ENCODE measurements around the gene YPEL4.
A peak's percentile ranks its signal among the peaks of the same experiment; 100 is the strongest.

Gene YPEL4

GRCh38 chr11:57650739-57651090 lies 1.0 kb upstream of the YPEL4 start:
- DNase-seq (ENCODE audit: low read depth in 3 of 3), result no peak

GRCh38 chr11:57648801-57649735 lies 644 bp downstream of the YPEL4 start:
- DNase-seq (ENCODE audit: low read depth in 3 of 3), result no peak

GRCh38 chr11:57647960-57648800 lies 1.5 kb downstream of the YPEL4 start:
- no peak for DNase-seq (ENCODE audit: low read depth in 3 of 3)

- no peak for DNase-seq (ENCODE audit: low read depth in 3 of 3)
Observed at GRCh38 chr11:57647372-57647771, 2.3 kb downstream of the YPEL4 start.

GRCh38 chr11:57646799-57647303 lies 2.9 kb downstream of the YPEL4 start:
- DNase-seq (ENCODE audit: low read depth in 3 of 3), result no peak

- DNase-seq (ENCODE audit: low read depth in 3 of 3), result no peak
Observed at GRCh38 chr11:57646194-57646798, 3.4 kb downstream of the YPEL4 start.

- DNase-seq (ENCODE audit: low read depth in 3 of 3), result no peak
Observed at GRCh38 chr11:57645689-57646085, 4.0 kb downstream of the YPEL4 start.

- DNase-seq (ENCODE audit: low read depth in 3 of 3), result peak; percentile 65 to 86 (median 77)
Observed at GRCh38 chr11:57644748-57645688, 4.7 kb downstream of the YPEL4 start.

- DNase-seq (ENCODE audit: low read depth in 3 of 3), result no peak
Observed at GRCh38 chr11:57643802-57644201, 5.9 kb downstream of the YPEL4 start.

GRCh38 chr11:57641011-57641807 lies 8.5 kb downstream of the YPEL4 start:
- DNase-seq (ENCODE audit: low read depth in 3 of 3), result no peak

- no peak for DNase-seq (ENCODE audit: low read depth in 3 of 3)
Observed at GRCh38 chr11:57640068-57640800, 9.5 kb downstream of the YPEL4 start.

GRCh38 chr11:57639321-57640067 lies 10.2 kb downstream of the YPEL4 start:
- DNase-seq (ENCODE audit: low read depth in 3 of 3), result no peak

- no peak for DNase-seq (ENCODE audit: low read depth in 3 of 3)
Observed at GRCh38 chr11:57638811-57639320, 10.8 kb downstream of the YPEL4 start.

GRCh38 chr11:57638005-57638781 lies 11.5 kb downstream of the YPEL4 start:
- no peak for DNase-seq (ENCODE audit: low read depth in 3 of 3)

- no peak for DNase-seq (ENCODE audit: low read depth in 3 of 3)
Observed at GRCh38 chr11:57637626-57638004, 12.1 kb downstream of the YPEL4 start.

- DNase-seq (ENCODE audit: low read depth in 3 of 3), result no peak
Observed at GRCh38 chr11:57635246-57635645, 14.5 kb downstream of the YPEL4 start.

GRCh38 chr11:57634311-57634710 lies 15.4 kb downstream of the YPEL4 start:
- no peak for DNase-seq (ENCODE audit: low read depth in 3 of 3)

All from stimulated activated CD4-positive, alpha-beta T cell treated with anti-CD3 and anti-CD28 coated beads, TNF-alpha, amount 100 ng/mL, for 24 hours (primary cell).